ENCODE data around the gene ATP11A. TPM values are rescaled to one million over a fixed set of nuclear protein-coding genes. Genes with fewer than 3 reads are reported as not detected.
"Not testable (repeated sequence)": the region's sequence is repeated elsewhere in the genome, so short reads cannot be mapped to it uniquely, and the experiment has no call there.

Gene ATP11A
- total and polyA plus RNA-seq, 2 donors (not counting 3 experiments of a cell fraction or from before 2014, with no cell fraction given) = 16.5 to 88.1 TPM

- no peak for DNase-seq (ENCODE audit: low read depth, low spot score)
- FAIRE-seq = no peak
- Histone ChIP-seq H3K27ac (ENCODE audit: insufficient read depth, low read depth, low read length) (no peak overlapping the region), H3K79me2 (ENCODE audit: control insufficient read depth, insufficient read depth, low read length) (peaks cover 40% of the 10 kb centered on the region), H3K4me2 (ENCODE audit: insufficient read depth, low read length) (no peak overlapping the region), H3K9me1 (replicated peaks; ENCODE audit: control insufficient read depth, extremely low read depth, insufficient read depth, low read length) (no peaks in the 10 kb centered on the region), H4K20me1 (replicated peaks; ENCODE audit: control insufficient read depth, extremely low read depth, insufficient read depth, low read length) (no peaks in the 10 kb centered on the region), H3K27me3 (ENCODE audit: control insufficient read depth in 2 of 2, insufficient read depth in 2 of 2, low read length in 2 of 2) (no peaks in the 10 kb centered on the region), H3K4me1 (ENCODE audit: control insufficient read depth, extremely low read depth, insufficient read depth, low read length) (peaks cover 37% of the 10 kb centered on the region), H3K9ac (replicated peaks; ENCODE audit: extremely low read depth, insufficient read depth, low read length) (no peak overlapping the region), H3K4me3 (replicated peaks in 1 of 3; ENCODE audit: insufficient read depth in 1 of 3, low read depth in 1 of 3, low read length in 3 of 3) (no peak overlapping the region), H3K36me3 (ENCODE audit: control insufficient read depth in 2 of 2, extremely low read depth in 1 of 2, insufficient read depth in 2 of 2, low read length in 2 of 2) (no peaks in the 10 kb centered on the region), H2AFZ (ENCODE audit: low read depth, low read length) (no peak overlapping the region), H3K9me3 (replicated peaks; ENCODE audit: control insufficient read depth, insufficient read depth, low read length) (no peaks in the 10 kb centered on the region)
- intact Hi-C loops (cut with micrococcal nuclease) = no loop called here
- ChIA-PET POLR2A (no interaction called here), CTCF (interaction anchor here (1.6 kb wide), 1 partner anchor 14 kb away, joined by 5 read pairs; no protein-coding TSS in a partner anchor)
- TF ChIP-seq POLR2A (IDR thresholded peaks at IDR 0.05; ENCODE audit: low read depth, low read length) = no peak
- no peak for TF ChIP-seq CTCF (IDR thresholded peaks at IDR 0.05; ENCODE audit: extremely low read depth in 1 of 2, insufficient read depth in 1 of 2, low read depth in 1 of 2, low read length in 2 of 2)
- no peak for TF ChIP-seq GATA2 (IDR thresholded peaks at IDR 0.05; ENCODE audit: insufficient read depth, insufficient read length, low read depth, low read length)
- no peak for TF ChIP-seq FOS (IDR thresholded peaks at IDR 0.05; ENCODE audit: borderline replicate concordance, insufficient read depth, low read length)
- TF ChIP-seq POLR2AphosphoS5 (IDR thresholded peaks at IDR 0.05; ENCODE audit: insufficient read depth, low read depth, low read length) = no peak
- TF ChIP-seq MAX (IDR thresholded peaks at IDR 0.05; ENCODE audit: insufficient read depth, insufficient read length) = no peak
- no peak for TF ChIP-seq MYC (IDR thresholded peaks at IDR 0.05; ENCODE audit: low read depth, low read length)
- no peak for TF ChIP-seq JUN (IDR thresholded peaks at IDR 0.05; ENCODE audit: borderline replicate concordance, insufficient read depth, insufficient read length, low read depth)
- no peak for TF ChIP-seq EZH2 (IDR thresholded peaks at IDR 0.05; ENCODE audit: borderline replicate concordance, low read depth, low read length, severe bottlenecking)
- BruUV-seq (replicated peaks) = no TSS peak
- dilution Hi-C loops (cut with MboI; ENCODE audit: extremely low pct_ligation_motif_present, low sequenced_read_pairs) = no loop called here
Measured at GRCh38 chr13:112708560-112709240, 18.9 kb downstream of the ATP11A start.

- peaks cover 37% of the 10 kb centered on the region for H3K79me2 ChIP-seq (ENCODE audit: control insufficient read depth, insufficient read depth, low read length)
- H3K9ac ChIP-seq (replicated peaks; ENCODE audit: extremely low read depth, insufficient read depth, low read length); H4K20me1 ChIP-seq (replicated peaks; ENCODE audit: control insufficient read depth, extremely low read depth, insufficient read depth, low read length); DNase-seq (ENCODE audit: low read depth, low spot score); BruUV-seq (replicated peaks); dilution Hi-C loops (cut with MboI; ENCODE audit: extremely low pct_ligation_motif_present, low sequenced_read_pairs); H3K27me3 ChIP-seq (ENCODE audit: control insufficient read depth in 2 of 2, insufficient read depth in 2 of 2, low read length in 2 of 2); H3K4me2 ChIP-seq (ENCODE audit: insufficient read depth, low read length); H3K9me3 ChIP-seq (replicated peaks; ENCODE audit: control insufficient read depth, insufficient read depth, low read length); H3K27ac ChIP-seq (ENCODE audit: insufficient read depth, low read depth, low read length); H3K36me3 ChIP-seq (ENCODE audit: control insufficient read depth in 2 of 2, extremely low read depth in 1 of 2, insufficient read depth in 2 of 2, low read length in 2 of 2); POLR2A ChIA-PET; H3K4me3 ChIP-seq (replicated peaks in 1 of 3; ENCODE audit: insufficient read depth in 1 of 3, low read depth in 1 of 3, low read length in 3 of 3); H3K9me1 ChIP-seq (replicated peaks; ENCODE audit: control insufficient read depth, extremely low read depth, insufficient read depth, low read length); intact Hi-C loops (cut with micrococcal nuclease); H2AFZ ChIP-seq (ENCODE audit: low read depth, low read length): not testable (repeated sequence)
- CTCF ChIA-PET = interaction anchor here (1.6 kb wide), 1 partner anchor 15 kb away, joined by 5 read pairs; no protein-coding TSS in a partner anchor
- peak; percentile 44 for FAIRE-seq
- peaks cover 34% of the 10 kb centered on the region for H3K4me1 ChIP-seq (ENCODE audit: control insufficient read depth, extremely low read depth, insufficient read depth, low read length)
Measured at GRCh38 chr13:112709316-112709715, 19.5 kb downstream of the ATP11A start.

Measured in endothelial cell of umbilical vein (primary cell).